GM18519 (cell line): ENCODE results near the gene FASN.

ENCODE experiments used
- ATAC-seq: cut with Tn5 transposase; IDR thresholded peaks from one replicate; pipeline ENCODE4 v1.9.1; 2021; ENCODE audit warnings: mild to moderate bottlenecking, moderate library complexity; ENCODE audit not compliant: unreplicated experiment, low FRiP score

FASN gene

GRCh38 chr17:82118168-82118814 is 20.3 kb upstream of the FASN start:
- ATAC-seq = no peak

- no peak for ATAC-seq
Measured at GRCh38 chr17:82117139-82118090, 19.4 kb upstream of the FASN start.

GRCh38 chr17:82116246-82116645 is 18.2 kb upstream of the FASN start:
- no peak for ATAC-seq

- no peak for ATAC-seq
Measured at GRCh38 chr17:82114872-82115271, 16.8 kb upstream of the FASN start.

- ATAC-seq = no peak
Measured at GRCh38 chr17:82114447-82114846, 16.4 kb upstream of the FASN start.

- no peak for ATAC-seq
Measured at GRCh38 chr17:82113941-82114340, 15.9 kb upstream of the FASN start.

- no peak for ATAC-seq
Measured at GRCh38 chr17:82113422-82113821, 15.4 kb upstream of the FASN start.

- ATAC-seq = no peak
Measured at GRCh38 chr17:82112914-82113311, 14.9 kb upstream of the FASN start.

GRCh38 chr17:82112181-82112913 is 14.3 kb upstream of the FASN start:
- ATAC-seq = no peak

- no peak for ATAC-seq
Measured at GRCh38 chr17:82110298-82110697, 12.3 kb upstream of the FASN start.

- no peak for ATAC-seq
Measured at GRCh38 chr17:82108961-82109475, 11.0 kb upstream of the FASN start.

GRCh38 chr17:82108496-82108945 is 10.5 kb upstream of the FASN start:
- no peak for ATAC-seq

- no peak for ATAC-seq
Measured at GRCh38 chr17:82108038-82108437, 10.0 kb upstream of the FASN start.

GRCh38 chr17:82107341-82107860 is 9.4 kb upstream of the FASN start:
- no peak for ATAC-seq

- no peak for ATAC-seq
Measured at GRCh38 chr17:82106688-82107305, 8.8 kb upstream of the FASN start.

GRCh38 chr17:82105882-82106687 is 8.0 kb upstream of the FASN start:
- ATAC-seq = no peak

GRCh38 chr17:82105417-82105881 is 7.4 kb upstream of the FASN start:
- no peak for ATAC-seq

GRCh38 chr17:82104797-82105416 is 6.9 kb upstream of the FASN start:
- no peak for ATAC-seq
